Type B pancreatic cell (in vitro differentiated cells): ENCODE measurements around the gene ZNF831. TPM values are rescaled to one million over a fixed set of nuclear protein-coding genes. Genes with fewer than 3 reads are reported as not detected.

Experiments used
- DNase-seq: peaks from one replicate; pipeline ENCODE4 v3.0.0; 2021; ENCODE audit warnings: mixed read lengths; ENCODE audit not compliant: unreplicated experiment; ENCODE audit errors: extremely low spot score
- H3K27ac Mint-ChIP-seq: 2 replicates; pipeline ENCODE4 v1.8.0; 2021; ENCODE audit warnings: mild to moderate bottlenecking, mixed read lengths
- H3K27me3 Mint-ChIP-seq: 2 replicates; pipeline ENCODE4 v1.8.0; 2021; ENCODE audit warnings: mixed read lengths
- H3K36me3 Mint-ChIP-seq: 2 replicates; pipeline ENCODE4 v1.8.0; 2021; ENCODE audit warnings: mixed read lengths
- H3K4me1 Mint-ChIP-seq: one replicate; pipeline ENCODE4 v1.8.0; 2021; ENCODE audit warnings: mixed read lengths; ENCODE audit not compliant: unreplicated experiment
- H3K4me3 Mint-ChIP-seq: 2 replicates; pipeline ENCODE4 v1.8.0; 2021; ENCODE audit warnings: mild to moderate bottlenecking, mixed read lengths
- H3K9me3 Mint-ChIP-seq: 2 replicates; pipeline ENCODE4 v1.8.0; 2021; ENCODE audit warnings: mixed read lengths
- total RNA-seq: library from RNA; stranded (reverse); gene quantifications from 2 replicates; pipeline ENCODE4 v1.2.1, GENCODE V29; 2021; ENCODE audit warnings: low replicate concordance
- TF ChIP-seq, protein P1 (sequence below): fragments of 200-600 bp; sonication (generic); conservative IDR thresholded peaks from 2 replicates; pipeline ENCODE4 v1.5.0; 2021; ENCODE audit warnings: antibody characterized with exemption, mild to moderate bottlenecking

Gene ZNF831
- total RNA-seq, 1 donor from 2014 or later, result not detected

GRCh38 chr20:59164686-59165391 is 1.2 kb downstream of the ZNF831 start:
- DNase-seq, result no peak
- no peaks in the 10 kb centered on the region for H3K9me3 Mint-ChIP-seq
- no peaks in the 10 kb centered on the region for H3K36me3 Mint-ChIP-seq
- H3K4me1 Mint-ChIP-seq, result peaks cover 5% of the 10 kb centered on the region
- no peaks in the 10 kb centered on the region for H3K27me3 Mint-ChIP-seq
- TF ChIP-seq, protein P1, sequence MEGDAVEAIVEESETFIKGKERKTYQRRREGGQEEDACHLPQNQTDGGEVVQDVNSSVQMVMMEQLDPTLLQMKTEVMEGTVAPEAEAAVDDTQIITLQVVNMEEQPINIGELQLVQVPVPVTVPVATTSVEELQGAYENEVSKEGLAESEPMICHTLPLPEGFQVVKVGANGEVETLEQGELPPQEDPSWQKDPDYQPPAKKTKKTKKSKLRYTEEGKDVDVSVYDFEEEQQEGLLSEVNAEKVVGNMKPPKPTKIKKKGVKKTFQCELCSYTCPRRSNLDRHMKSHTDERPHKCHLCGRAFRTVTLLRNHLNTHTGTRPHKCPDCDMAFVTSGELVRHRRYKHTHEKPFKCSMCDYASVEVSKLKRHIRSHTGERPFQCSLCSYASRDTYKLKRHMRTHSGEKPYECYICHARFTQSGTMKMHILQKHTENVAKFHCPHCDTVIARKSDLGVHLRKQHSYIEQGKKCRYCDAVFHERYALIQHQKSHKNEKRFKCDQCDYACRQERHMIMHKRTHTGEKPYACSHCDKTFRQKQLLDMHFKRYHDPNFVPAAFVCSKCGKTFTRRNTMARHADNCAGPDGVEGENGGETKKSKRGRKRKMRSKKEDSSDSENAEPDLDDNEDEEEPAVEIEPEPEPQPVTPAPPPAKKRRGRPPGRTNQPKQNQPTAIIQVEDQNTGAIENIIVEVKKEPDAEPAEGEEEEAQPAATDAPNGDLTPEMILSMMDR, result no peak
- no peak overlapping the region for H3K4me3 Mint-ChIP-seq
- no peak overlapping the region for H3K27ac Mint-ChIP-seq

- no peak for DNase-seq
- TF ChIP-seq, protein P1, result no peak
- peaks cover 4% of the 10 kb centered on the region for H3K9me3 Mint-ChIP-seq
- no peak overlapping the region for H3K27ac Mint-ChIP-seq
- H3K4me1 Mint-ChIP-seq, result peaks cover 4% of the 10 kb centered on the region
- H3K36me3 Mint-ChIP-seq, result no peaks in the 10 kb centered on the region
- H3K27me3 Mint-ChIP-seq, result peaks cover 5% of the 10 kb centered on the region
- no peak overlapping the region for H3K4me3 Mint-ChIP-seq
These were observed 1.8 kb downstream of the ZNF831 start for GRCh38 chr20:59165396-59165795.

- Mint-ChIP-seq H3K9me3 (peaks cover 6% of the 10 kb centered on the region), H3K36me3 (no peaks in the 10 kb centered on the region), H3K27me3 (peaks cover 7% of the 10 kb centered on the region), H3K27ac (no peak overlapping the region), H3K4me1 (no peaks in the 10 kb centered on the region), H3K4me3 (no peak overlapping the region)
- no peak for DNase-seq
- TF ChIP-seq, protein P1, result no peak
These were observed 2.5 kb downstream of the ZNF831 start for GRCh38 chr20:59165891-59166709.

DNA sequence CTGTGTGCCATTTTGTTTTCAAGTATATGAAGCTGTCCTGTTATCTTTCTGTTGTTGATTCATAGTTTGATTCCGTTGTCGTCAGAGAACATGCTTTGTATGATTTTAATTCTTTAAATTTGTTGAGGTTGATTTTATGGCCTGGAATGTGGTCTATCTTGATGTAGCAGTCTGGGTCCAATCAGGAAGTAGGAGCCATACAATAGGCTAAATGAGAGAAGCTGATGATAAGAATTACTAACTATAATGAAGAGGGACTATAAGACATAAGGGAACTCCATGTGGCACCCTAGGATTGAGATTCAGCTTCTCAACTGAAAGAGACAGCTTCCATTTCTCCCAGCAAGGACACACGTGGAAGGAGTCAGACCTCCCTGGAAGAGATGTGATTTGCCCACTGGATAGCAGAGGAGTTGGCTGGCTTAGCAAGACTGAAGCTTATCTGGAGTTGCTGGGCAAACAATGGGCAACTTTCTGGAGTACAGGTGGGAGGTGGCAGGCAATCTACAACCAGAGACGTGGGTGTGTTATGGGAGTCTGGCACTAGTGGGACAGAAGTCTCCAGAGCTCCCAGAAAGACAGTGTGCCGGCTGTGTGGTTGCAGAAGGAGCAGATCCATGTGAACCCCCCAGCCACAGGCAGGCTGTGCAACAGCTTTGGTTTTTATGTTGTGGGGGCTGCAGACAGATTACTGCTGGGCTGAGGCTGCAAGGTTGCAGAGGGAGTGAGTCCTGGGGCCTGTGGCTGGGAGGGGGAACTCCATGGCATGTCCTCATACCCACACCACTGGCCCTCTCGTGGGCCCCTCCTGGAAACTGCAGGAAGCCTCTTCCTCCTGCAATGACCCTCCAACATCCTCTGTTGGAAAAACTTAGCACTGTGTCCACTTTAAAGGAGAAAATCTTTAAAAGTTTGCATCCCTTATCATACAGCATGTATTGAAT is 7.1 kb downstream of the ZNF831 start:
- no peak for DNase-seq
- H3K27me3 Mint-ChIP-seq, result peaks cover 7% of the 10 kb centered on the region
- H3K9me3 Mint-ChIP-seq, result peaks cover 6% of the 10 kb centered on the region
- no peak overlapping the region for H3K4me3 Mint-ChIP-seq
- no peak overlapping the region for H3K27ac Mint-ChIP-seq
- TF ChIP-seq, protein P1, result no peak
- H3K4me1 Mint-ChIP-seq, result no peaks in the 10 kb centered on the region
- H3K36me3 Mint-ChIP-seq, result no peaks in the 10 kb centered on the region

GRCh38 chr20:59171986-59172385 is 8.4 kb downstream of the ZNF831 start:
- H3K27me3 Mint-ChIP-seq, result peaks cover 7% of the 10 kb centered on the region
- H3K4me3 Mint-ChIP-seq, result no peak overlapping the region
- H3K27ac Mint-ChIP-seq, result no peak overlapping the region
- peaks cover 6% of the 10 kb centered on the region for H3K9me3 Mint-ChIP-seq
- H3K36me3 Mint-ChIP-seq, result no peaks in the 10 kb centered on the region
- H3K4me1 Mint-ChIP-seq, result no peaks in the 10 kb centered on the region
- TF ChIP-seq, protein P1, result no peak
- no peak for DNase-seq
